Spleen (tissue), 11 donors: ENCODE data around the gene ALKBH4. TPM values are rescaled to one million over a fixed set of nuclear protein-coding genes. Genes with fewer than 3 reads are reported as not detected.
"Not testable (repeated sequence)": the region's sequence is repeated elsewhere in the genome, so short reads cannot be mapped to it uniquely, and the experiment has no call there.

Experiments
- DNase-seq: peaks from one replicate; pipeline ENCODE4 v3.0.0-alpha.2; 2020
- H3K27ac ChIP-seq, 8 donors: fragments of 200-600 bp; sonication (generic) in 7 of 8; 1 replicate in 4 of 8; 2 replicates in 4 of 8; pipeline versions ENCODE4 v1.5.0 to v1.8.0; 2016 to 2021; ENCODE audit warnings: inconsistent platforms in 4 of 8, mild to moderate bottlenecking in 4 of 8, moderate library complexity in 1 of 8
- H3K27me3 ChIP-seq, 7 donors: fragments of 200-600 bp; sonication (generic) in 6 of 7; replicated peaks in 1 of 7; 1 replicate in 4 of 7; 2 replicates in 3 of 7; pipeline versions ENCODE4 v1.5.0 to v1.8.0; 2016 to 2021; ENCODE audit warnings: inconsistent platforms in 3 of 7, mild to moderate bottlenecking in 1 of 7
- H3K36me3 ChIP-seq, 6 donors: fragments of 200-600 bp; sonication (generic) in 5 of 6; 1 replicate in 4 of 6; 2 replicates in 2 of 6; pipeline versions ENCODE4 v1.5.0 to v1.8.0; 2016 to 2021; ENCODE audit warnings: inconsistent platforms in 2 of 6
- H3K4me1 ChIP-seq, 6 donors: fragments of 200-600 bp; sonication (generic) in 5 of 6; 1 replicate in 3 of 6; 2 replicates in 3 of 6; pipeline versions ENCODE4 v1.5.0 to v1.8.0; 2016 to 2021; ENCODE audit warnings: inconsistent platforms in 3 of 6
- H3K4me3 ChIP-seq, 8 donors: fragments of 200-600 bp; sonication (generic) in 7 of 8; 1 replicate in 4 of 8; 2 replicates in 4 of 8; pipeline versions ENCODE4 v1.5.0 to v1.8.0; 2016 to 2021; ENCODE audit warnings: inconsistent platforms in 4 of 8, mild to moderate bottlenecking in 4 of 8, moderate library complexity in 2 of 8
- H3K9me3 ChIP-seq, 8 donors: fragments of 200-600 bp; sonication (generic) in 7 of 8; 1 replicate in 4 of 8; 2 replicates in 4 of 8; pipeline versions ENCODE4 v1.5.0 to v1.8.0; 2016 to 2021; ENCODE audit warnings: inconsistent platforms in 4 of 8
- CTCF ChIP-seq, 11 experiments: fragments of 200-600 bp in 7 of 11; fragments of 450-650 bp in 4 of 11; sonication (generic) in 4 of 11; IDR thresholded peaks in 8 of 11; conservative IDR thresholded peaks in 3 of 11; 1 replicate in 7 of 11; 2 replicates in 4 of 11; pipeline versions ENCODE4 v1.4.0 to v1.8.0; 2016 to 2021; ENCODE audit warnings: antibody characterized with exemption in 11 of 11, inconsistent platforms in 4 of 11, mild to moderate bottlenecking in 1 of 11
- POLR2A ChIP-seq, 3 donors: fragments of 450-650 bp; IDR thresholded peaks; one replicate each; pipeline ENCODE4 v1.5.1; 2017; ENCODE audit warnings: antibody characterized with exemption in 3 of 3, mild to moderate bottlenecking in 1 of 3
- POLR2AphosphoS5 ChIP-seq, 3 donors: sonication (generic); formaldehyde crosslinking; IDR thresholded peaks; one replicate each; pipeline ENCODE4 v1.5.1; 2017; ENCODE audit warnings: antibody characterized with exemption in 3 of 3
- WGBS, 5 donors: extraction: QIAGEN DNeasy Blood & Tissue Kit in 3 of 5; methylation state at CpG; one replicate each; pipeline versions ENCODE4 v1.1.5 to v1.1.7; 2013 to 2018; 5-methylcytosine and 5-hydroxymethylcytosine counted together
- intact Hi-C: fragments of 100-400 bp; cut with DNase I; formaldehyde crosslinking; loops from one replicate; pipeline ENCODE4 v1.15.0; 2023; ENCODE audit warnings: low total_unique reads
- microRNA-seq, 3 donors: library from miRNA; unstranded; fragments of <30 nt; microRNA quantifications; one replicate each; pipeline versions ENCODE4 to v1.1.0, GENCODE V29; 2019 to 2020
- polyA plus RNA-seq, 3 donors: library from polyadenylated mRNA; stranded (reverse); fragments of 200-250 nt; gene quantifications; one replicate each; pipeline ENCODE4 v1.2.1, GENCODE V29; 2013
- total RNA-seq, 7 donors: library from RNA; depleted of rRNA in 3 of 7; stranded (reverse); fragments of >200 nt in 3 of 7; fragmentation: NEBNext Ultra II Directional in 4 of 7; extraction: Animal tissue kit (Norgen Biotek cat#: 25700) in 4 of 7; gene quantifications; one replicate each; pipeline versions ENCODE4 v1.1.0 to v1.2.1, GENCODE V29; 2016 to 2021
- donor health status: healthy with polysubstance abuse.
- donor health status: DM: no; HTN: no; CAD: no; lungs with moderate emphysema.
- donor health status: DM: no; HTN: no; CAD: no.
- donor health status: Bipolar disorder and iron deficiency.
- donor health status: healthy.
- donor health status: DM: no; HTN: no; CAD: no.
- donor health status: DM: yes; HTN: yes; CAD: no.

Gene ALKBH4
- total and polyA plus RNA-seq, 10 donors: 9.0 to 15.1 (median 10.6) TPM

- H3K4me1 ChIP-seq: peaks cover 5 to 62% (median 29%) of the 10 kb centered on the region in 6 donors
- no peak for DNase-seq
- intact Hi-C loops: loop anchor here (5.0 kb wide), 1 partner anchor 48 kb away; no protein-coding TSS in a partner anchor
- no peak for TF ChIP-seq POLR2A (IDR thresholded peaks at IDR 0.05)
- TF ChIP-seq CTCF (IDR thresholded peaks at IDR 0.05 in 8 of 11, conservative IDR thresholded peaks at IDR 0.05 in 3 of 11): no peak
- no peak for TF ChIP-seq POLR2AphosphoS5 (IDR thresholded peaks at IDR 0.05)
- no peak overlapping the region for H3K4me3 ChIP-seq
- 96 to 99% (median 97%) methylated on average over 4 of the region's 4 CpGs for WGBS, 5 donors
- H3K27me3 ChIP-seq: no peaks in the 10 kb centered on the region
- H3K9me3 ChIP-seq: peaks cover 0 to 7% (median 2%) of the 10 kb centered on the region in 8 donors
- peaks cover 0 to 100% (median 72%) of the 10 kb centered on the region in 6 donors for H3K36me3 ChIP-seq
- H3K27ac ChIP-seq: peak overlapping the region in 2 of 8 donors; percentile 37 to 40
These were observed 55.3 kb downstream of the ALKBH4 start for GRCh38 chr7:102409340-102409739.

- H3K36me3 ChIP-seq: peaks cover 0 to 100% (median 80%) of the 10 kb centered on the region in 6 donors
- intact Hi-C loops: loop anchor here (5.0 kb wide), 1 partner anchor 49 kb away; no protein-coding TSS in a partner anchor
- peak in 1 of 3 donors; percentile 32 for TF ChIP-seq POLR2AphosphoS5 (IDR thresholded peaks at IDR 0.05)
These were observed 56.1 kb downstream of the ALKBH4 start for GRCh38 chr7:102408530-102408929.

DNA sequence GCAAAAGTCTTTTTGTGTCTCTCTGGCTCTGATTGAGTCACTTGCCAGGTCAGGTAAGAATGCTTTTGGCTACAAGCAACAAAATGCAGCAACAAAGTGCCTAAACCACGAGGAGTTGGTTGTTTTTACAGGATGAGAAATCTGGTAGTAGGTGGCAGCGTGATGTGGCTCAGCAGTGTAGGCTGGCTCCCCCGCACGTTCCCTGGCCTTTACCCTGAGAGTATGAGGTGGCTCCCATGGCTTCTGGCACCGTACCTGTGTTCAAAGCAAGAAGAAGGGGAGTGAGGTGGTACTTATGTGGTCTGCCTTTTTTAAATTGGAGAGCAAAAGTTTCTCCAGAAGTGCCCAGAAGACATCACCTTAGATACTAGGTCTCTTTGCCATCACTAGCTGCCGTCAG, 56.8 kb downstream of the ALKBH4 start:
- Histone ChIP-seq H3K27ac (peak overlapping the region in 5 of 8 donors; percentile 14 to 45 (median 37)), H3K4me3 (no peak overlapping the region), H3K4me1 (peaks cover 5 to 62% (median 28%) of the 10 kb centered on the region in 6 donors), H3K27me3 (no peaks in the 10 kb centered on the region), H3K36me3 (peaks cover 0 to 100% (median 84%) of the 10 kb centered on the region in 6 donors), H3K9me3 (peaks cover 0 to 7% (median 2%) of the 10 kb centered on the region in 8 donors)
- 73 to 94% (median 91%) methylated on average over 6 of the region's 6 CpGs for WGBS, 5 donors
- intact Hi-C loops: loop anchor here (5.0 kb wide), 1 partner anchor 49 kb away; no protein-coding TSS in a partner anchor
- TF ChIP-seq POLR2AphosphoS5 (IDR thresholded peaks at IDR 0.05): no peak
- no peak for TF ChIP-seq CTCF (IDR thresholded peaks at IDR 0.05 in 8 of 11, conservative IDR thresholded peaks at IDR 0.05 in 3 of 11)
- no peak for TF ChIP-seq POLR2A (IDR thresholded peaks at IDR 0.05)
- no peak for DNase-seq

More at GRCh38 chr7:102408530-102408929, 56.1 kb downstream of the ALKBH4 start:
- not testable (repeated sequence) for H3K27me3 ChIP-seq, DNase-seq, H3K9me3 ChIP-seq, H3K4me3 ChIP-seq
- Histone ChIP-seq H3K4me1 (peaks cover 5 to 62% (median 31%) of the 10 kb centered on the region in 6 donors), H3K27ac (peak overlapping the region in 5 of 8 donors; percentile 14 to 45 (median 37))
- WGBS, 5 donors: 67 to 83% (median 82%) methylated on average over 6 of the region's 6 CpGs

Small RNA genes lying within 50 kb of the gene (microRNA-seq; reads per million reads assigned to microRNA genes)
- gene MIR4467 (0 to 0.72 (median 0.35) reads per million in 3 donors), gene MIR5090 (4.8 to 7.0 (median 6.1) reads per million in 3 donors)

Other genes with a start within 250 kb of the ALKBH4 start
- gene SH2B2, start 178.0 kb downstream of the ALKBH4 start, total RNA-seq: 10 to 100 TPM; 23.2 to 36.9 (median 29.4) TPM
- 10 to 100 TPM; 13.4 to 31.2 (median 15.5) TPM for gene SH2B2, start 178.0 kb downstream of the ALKBH4 start, polyA plus RNA-seq
- not detected for gene SPDYE6, start 108.4 kb downstream of the ALKBH4 start, total RNA-seq
- gene SPDYE6, start 108.4 kb downstream of the ALKBH4 start, polyA plus RNA-seq: under 1 TPM in 1 of 3 donors, not detected in 2; 0.06 TPM
- gene PRKRIP1, start 68.5 kb downstream of the ALKBH4 start, total RNA-seq: 10 to 100 TPM; 25.0 to 33.4 (median 28.8) TPM
- 10 to 100 TPM; 27.4 to 45.7 (median 43.6) TPM for gene PRKRIP1, start 68.5 kb downstream of the ALKBH4 start, polyA plus RNA-seq
- 100 to 1,000 TPM in 3 of 7 donors, 10 to 100 TPM in 4; 75.3 to 146 (median 90.5) TPM for gene ORAI2, start 31.3 kb downstream of the ALKBH4 start, total RNA-seq
- 10 to 100 TPM; 31.5 to 74.4 (median 35.4) TPM for gene ORAI2, start 31.3 kb downstream of the ALKBH4 start, polyA plus RNA-seq
- gene LRWD1, start 121 bp upstream of the ALKBH4 start, total RNA-seq: 10 to 100 TPM; 19.9 to 42.2 (median 24.1) TPM
- gene LRWD1, start 121 bp upstream of the ALKBH4 start, polyA plus RNA-seq: 10 to 100 TPM; 22.1 to 37.3 (median 33.7) TPM
- 10 to 100 TPM in 6 of 7 donors, 1 to 10 TPM in 1; 8.4 to 34.5 (median 30.8) TPM for gene POLR2J, start 14.1 kb upstream of the ALKBH4 start, total RNA-seq
- gene POLR2J, start 14.1 kb upstream of the ALKBH4 start, polyA plus RNA-seq: 10 to 100 TPM; 95.6 to 98.8 (median 96.4) TPM
- gene RASA4B, start 52.9 kb upstream of the ALKBH4 start, total RNA-seq: 10 to 100 TPM; 16.7 to 50.5 (median 22.7) TPM
- 10 to 100 TPM; 18.5 to 42.2 (median 24.6) TPM for gene RASA4B, start 52.9 kb upstream of the ALKBH4 start, polyA plus RNA-seq
- 10 to 100 TPM; 14.2 to 31.0 (median 25.8) TPM for gene UPK3BL2, start 78.8 kb upstream of the ALKBH4 start, total RNA-seq
- gene UPK3BL2, start 78.8 kb upstream of the ALKBH4 start, polyA plus RNA-seq: 10 to 100 TPM; 11.5 to 27.4 (median 18.8) TPM
- gene SPDYE2, start 86.4 kb upstream of the ALKBH4 start, total RNA-seq: under 1 TPM in 2 of 7 donors, not detected in 5; 0.37 to 0.52 TPM
- gene SPDYE2, start 86.4 kb upstream of the ALKBH4 start, polyA plus RNA-seq: under 1 TPM in 1 of 3 donors, not detected in 2; 0.13 TPM
- gene POLR2J3, start 107.7 kb upstream of the ALKBH4 start, total RNA-seq: 10 to 100 TPM; 32.6 to 63.8 (median 44.3) TPM
- 10 to 100 TPM; 26.9 to 67.3 (median 40.3) TPM for gene POLR2J3, start 107.7 kb upstream of the ALKBH4 start, polyA plus RNA-seq
- 100 to 1,000 TPM in 1 of 7 donors, 10 to 100 TPM in 6; 48.0 to 119 (median 60.6) TPM for gene RASA4, start 151.9 kb upstream of the ALKBH4 start, total RNA-seq
- 10 to 100 TPM; 34.5 to 51.2 (median 38.5) TPM for gene RASA4, start 151.9 kb upstream of the ALKBH4 start, polyA plus RNA-seq
- 10 to 100 TPM; 18.5 to 57.4 (median 35.9) TPM for gene UPK3BL1, start 177.9 kb upstream of the ALKBH4 start, total RNA-seq
- 100 to 1,000 TPM in 2 of 3 donors, 10 to 100 TPM in 1; 54.5 to 206 (median 108) TPM for gene UPK3BL1, start 177.9 kb upstream of the ALKBH4 start, polyA plus RNA-seq
- gene SPDYE2B, start 185.5 kb upstream of the ALKBH4 start, total RNA-seq: not detected
- gene SPDYE2B, start 185.5 kb upstream of the ALKBH4 start, polyA plus RNA-seq: not detected
- 10 to 100 TPM in 5 of 7 donors, 1 to 10 TPM in 2; 9.3 to 21.1 (median 11.6) TPM for gene POLR2J2, start 206.8 kb upstream of the ALKBH4 start, total RNA-seq
- gene POLR2J2, start 206.8 kb upstream of the ALKBH4 start, polyA plus RNA-seq: 1 to 10 TPM in 2 of 3 donors, under 1 TPM in 1; 0.99 to 3.5 (median 3.0) TPM